ENCODE measurements around the gene CES4A.
"Not testable (repeated sequence)": the region's sequence is repeated elsewhere in the genome, so short reads cannot be mapped to it uniquely, and the experiment has no call there.

DNA sequence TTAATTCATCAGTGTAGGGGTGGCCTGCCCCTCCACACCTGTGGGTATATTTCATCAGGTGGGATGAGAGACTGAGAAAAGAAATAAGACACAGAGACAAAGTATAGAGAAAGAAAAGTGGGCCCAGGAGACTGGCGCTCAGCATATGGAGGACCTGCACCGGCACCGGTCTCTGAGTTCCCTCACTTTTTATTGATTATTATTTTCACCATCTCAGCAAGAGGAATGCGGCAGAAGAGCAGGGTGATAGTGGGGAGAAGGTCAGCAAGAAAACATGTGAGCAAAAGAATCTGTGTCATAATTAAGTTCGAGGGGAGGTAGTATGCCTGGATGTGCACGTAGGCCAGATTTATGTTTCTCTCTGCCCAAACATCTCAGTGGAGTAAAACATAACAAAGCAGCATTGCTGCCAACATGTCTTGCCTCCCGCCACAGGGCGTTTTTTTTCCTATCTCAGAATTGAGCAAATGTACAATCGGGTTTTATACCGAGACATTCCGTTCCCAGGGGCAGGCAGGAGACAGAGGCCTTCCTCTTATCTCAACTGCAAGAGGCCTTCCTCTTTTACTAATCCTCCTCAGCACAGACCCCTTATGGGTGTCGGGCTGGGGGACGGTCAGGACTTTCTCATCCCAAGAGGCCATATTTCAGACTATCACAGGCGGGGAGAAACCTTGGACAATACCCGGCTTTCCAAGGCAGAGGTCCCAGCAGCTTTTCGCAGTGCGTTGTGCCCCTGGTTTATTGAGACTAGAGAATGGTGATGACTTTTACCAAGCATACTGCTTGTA lies 32.8 kb upstream of the CES4A start:
- TF ChIP-seq, protein P1, sequence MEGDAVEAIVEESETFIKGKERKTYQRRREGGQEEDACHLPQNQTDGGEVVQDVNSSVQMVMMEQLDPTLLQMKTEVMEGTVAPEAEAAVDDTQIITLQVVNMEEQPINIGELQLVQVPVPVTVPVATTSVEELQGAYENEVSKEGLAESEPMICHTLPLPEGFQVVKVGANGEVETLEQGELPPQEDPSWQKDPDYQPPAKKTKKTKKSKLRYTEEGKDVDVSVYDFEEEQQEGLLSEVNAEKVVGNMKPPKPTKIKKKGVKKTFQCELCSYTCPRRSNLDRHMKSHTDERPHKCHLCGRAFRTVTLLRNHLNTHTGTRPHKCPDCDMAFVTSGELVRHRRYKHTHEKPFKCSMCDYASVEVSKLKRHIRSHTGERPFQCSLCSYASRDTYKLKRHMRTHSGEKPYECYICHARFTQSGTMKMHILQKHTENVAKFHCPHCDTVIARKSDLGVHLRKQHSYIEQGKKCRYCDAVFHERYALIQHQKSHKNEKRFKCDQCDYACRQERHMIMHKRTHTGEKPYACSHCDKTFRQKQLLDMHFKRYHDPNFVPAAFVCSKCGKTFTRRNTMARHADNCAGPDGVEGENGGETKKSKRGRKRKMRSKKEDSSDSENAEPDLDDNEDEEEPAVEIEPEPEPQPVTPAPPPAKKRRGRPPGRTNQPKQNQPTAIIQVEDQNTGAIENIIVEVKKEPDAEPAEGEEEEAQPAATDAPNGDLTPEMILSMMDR (conservative IDR thresholded peaks at IDR 0.05 in 1 of 2, IDR thresholded peaks at IDR 0.05 in 1 of 2; ENCODE audit: low read depth in 1 of 2, low read length in 2 of 2) = not testable (repeated sequence)
- not testable (repeated sequence) for TF ChIP-seq EZH2 (IDR thresholded peaks at IDR 0.05; ENCODE audit: low read length, missing control alignments)

Measured in fibroblast of lung (primary cell).